Limb (tissue), 2 donors: ENCODE results near the gene CAMK4.
"Not testable (repeated sequence)": the region's sequence is repeated elsewhere in the genome, so short reads cannot be mapped to it uniquely, and the experiment has no call there.

Experiments used
- DNase-seq, 2 donors: peaks; one replicate each; pipeline ENCODE4 v3.0.0-alpha.2; 2016; ENCODE audit errors: extremely low spot score in 2 of 2

CAMK4 gene

DNA sequence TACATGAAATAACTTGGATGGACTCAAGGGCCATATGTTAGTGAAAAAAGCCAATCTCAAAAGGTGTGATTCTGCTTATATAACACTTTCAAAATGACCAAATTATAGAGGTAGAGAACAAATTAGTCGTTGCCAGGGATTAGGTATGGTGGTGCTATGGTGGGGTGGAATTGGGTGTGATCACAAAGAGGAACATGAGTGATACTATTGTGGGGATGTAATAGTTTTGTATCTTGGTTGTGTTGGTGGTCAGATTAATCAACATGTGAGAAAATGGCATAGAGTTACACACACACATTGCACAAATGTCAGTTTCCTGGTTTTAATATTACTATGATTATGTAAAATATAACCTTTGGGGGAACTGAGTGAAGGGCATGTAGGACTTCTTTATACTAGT, 31.9 kb downstream of the CAMK4 start:
- no peak for DNase-seq

- not testable (repeated sequence) for DNase-seq
These were observed 33.4 kb downstream of the CAMK4 start for GRCh38 chr5:111257610-111258009.

DNA sequence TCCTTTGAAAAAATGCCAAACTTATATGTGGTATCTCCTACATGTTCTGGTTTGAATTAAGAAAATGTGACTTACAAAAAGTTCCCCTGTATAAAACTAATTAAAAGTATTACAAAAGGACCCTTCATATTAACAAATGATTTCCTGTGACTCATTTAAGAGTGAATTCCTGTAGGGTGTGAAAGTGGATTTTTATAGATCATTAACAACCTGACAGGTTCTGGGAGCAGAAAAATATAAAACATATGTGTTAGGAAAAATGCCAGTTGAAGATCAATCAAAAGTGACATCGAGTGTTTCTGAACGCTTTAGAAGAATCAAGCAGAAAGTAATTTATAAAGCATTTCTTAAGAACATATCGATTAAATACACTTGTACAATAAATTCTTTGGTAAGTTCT, 35.5 kb downstream of the CAMK4 start:
- DNase-seq = no peak

DNA sequence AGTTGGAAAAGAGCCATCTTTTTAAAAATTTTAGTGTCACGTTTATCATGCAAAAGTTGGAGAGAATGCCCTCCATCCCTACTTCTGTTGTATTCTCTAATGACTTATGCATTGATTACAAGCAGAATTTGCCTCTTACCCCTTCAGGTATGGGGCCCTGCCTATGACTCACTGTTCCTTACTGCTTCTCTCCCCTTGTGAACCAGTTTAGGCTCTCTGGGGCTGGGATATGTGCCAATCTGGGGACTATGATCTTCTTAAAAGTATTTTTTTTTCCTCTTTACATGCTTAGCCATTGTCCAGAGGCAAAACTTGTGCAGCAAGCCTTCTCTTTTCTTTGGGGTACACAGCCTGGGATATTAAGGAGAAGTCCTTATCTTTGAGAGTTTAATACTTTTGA, 37.4 kb downstream of the CAMK4 start:
- no peak for DNase-seq

DNA sequence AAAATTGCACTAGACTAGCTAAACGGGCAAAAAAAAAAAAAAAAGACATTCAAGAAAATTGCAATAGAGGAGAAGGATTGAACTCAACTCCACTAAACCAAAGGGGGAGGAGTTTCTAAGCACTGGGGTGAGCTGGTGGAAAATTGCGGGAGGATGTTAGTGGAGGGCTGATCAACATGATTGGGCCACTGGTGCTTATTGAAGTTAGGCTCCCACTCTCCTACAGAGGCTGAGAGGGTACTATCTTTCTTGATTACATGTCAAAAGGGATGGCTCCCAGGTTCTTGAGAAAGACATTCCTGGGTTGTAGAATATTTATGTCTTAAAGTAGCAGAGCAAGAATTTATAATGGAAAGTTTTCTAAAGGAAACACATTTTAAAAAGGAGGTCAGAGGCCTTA, 38.0 kb downstream of the CAMK4 start:
- DNase-seq = no peak

GRCh38 chr5:111262815-111263214, 38.6 kb downstream of the CAMK4 start:
- no peak for DNase-seq

GRCh38 chr5:111266491-111266890, 42.3 kb downstream of the CAMK4 start:
- no peak for DNase-seq

GRCh38 chr5:111268300-111268699, 44.1 kb downstream of the CAMK4 start:
- no peak for DNase-seq

DNA sequence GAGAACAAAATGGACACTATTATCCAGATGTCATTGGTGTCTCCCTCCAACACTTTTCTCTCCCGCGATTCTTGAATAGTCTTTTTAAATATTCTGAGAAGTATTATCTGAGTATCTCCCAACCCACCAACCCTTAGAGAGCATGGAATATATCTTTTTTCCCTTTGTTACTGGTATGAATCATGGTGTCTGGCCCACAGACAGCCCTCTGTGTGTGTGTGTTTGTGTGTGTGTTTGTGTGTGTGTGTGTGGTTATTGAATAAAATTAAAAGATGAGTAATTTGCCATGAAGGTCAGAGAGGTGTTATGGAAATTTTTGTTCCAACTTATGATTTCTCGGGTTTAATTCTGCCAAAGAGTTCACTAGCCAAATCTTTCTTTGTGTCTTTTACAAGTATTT, 47.7 kb downstream of the CAMK4 start:
- DNase-seq = no peak

DNA sequence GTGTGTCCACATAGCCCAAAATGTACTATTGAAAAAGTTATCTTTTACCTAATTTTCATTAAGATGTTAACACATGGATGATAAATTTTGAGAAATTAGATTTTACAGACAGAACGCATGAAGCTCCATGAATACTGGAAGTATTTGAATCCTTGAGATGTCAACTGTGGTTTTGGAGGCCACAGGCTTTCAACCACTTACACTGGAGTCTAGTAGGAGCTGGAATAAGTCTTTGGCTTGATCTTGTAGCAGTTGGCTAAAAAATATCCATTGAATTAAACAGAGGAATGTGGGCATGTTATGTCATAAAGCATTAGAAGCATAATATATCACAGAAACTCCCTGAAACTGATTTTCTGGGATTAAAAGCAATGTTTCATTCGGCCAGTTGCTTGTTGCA, 52.9 kb downstream of the CAMK4 start:
- no peak for DNase-seq

GRCh38 chr5:111278858-111279504, 54.8 kb downstream of the CAMK4 start:
- DNase-seq = peak; percentile 18 to 61

- DNase-seq = peak in 1 of 2 donors; percentile 13
These were observed 56.2 kb downstream of the CAMK4 start for GRCh38 chr5:111280282-111280951.

- no peak for DNase-seq
These were observed 58.6 kb downstream of the CAMK4 start for GRCh38 chr5:111282798-111283197.

- DNase-seq = no peak
These were observed 60.6 kb downstream of the CAMK4 start for GRCh38 chr5:111284825-111285224.

DNA sequence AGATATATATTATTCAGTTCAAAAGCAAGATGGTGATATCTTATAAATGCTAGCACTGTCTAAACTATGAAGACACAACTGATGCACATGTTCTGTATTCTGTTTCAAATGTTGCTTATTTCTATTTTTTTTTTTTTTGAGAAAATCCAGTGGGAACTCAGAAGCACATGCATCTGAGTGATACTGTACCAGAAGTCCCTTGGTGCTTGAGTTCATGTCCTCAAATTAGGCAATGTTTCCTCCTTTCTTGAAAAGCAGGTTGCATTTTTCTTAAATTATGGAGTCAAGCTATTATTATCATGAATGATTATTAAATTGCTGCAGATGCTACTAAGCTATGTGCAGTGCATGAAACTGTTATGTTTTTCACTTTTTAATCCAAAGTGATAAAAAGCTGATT, 70.4 kb downstream of the CAMK4 start:
- no peak for DNase-seq

- DNase-seq = no peak
These were observed 71.5 kb downstream of the CAMK4 start for GRCh38 chr5:111295649-111296048.

GRCh38 chr5:111296570-111296969, 72.4 kb downstream of the CAMK4 start:
- no peak for DNase-seq

- DNase-seq = no peak
These were observed 74.9 kb downstream of the CAMK4 start for GRCh38 chr5:111299067-111299481.

DNA sequence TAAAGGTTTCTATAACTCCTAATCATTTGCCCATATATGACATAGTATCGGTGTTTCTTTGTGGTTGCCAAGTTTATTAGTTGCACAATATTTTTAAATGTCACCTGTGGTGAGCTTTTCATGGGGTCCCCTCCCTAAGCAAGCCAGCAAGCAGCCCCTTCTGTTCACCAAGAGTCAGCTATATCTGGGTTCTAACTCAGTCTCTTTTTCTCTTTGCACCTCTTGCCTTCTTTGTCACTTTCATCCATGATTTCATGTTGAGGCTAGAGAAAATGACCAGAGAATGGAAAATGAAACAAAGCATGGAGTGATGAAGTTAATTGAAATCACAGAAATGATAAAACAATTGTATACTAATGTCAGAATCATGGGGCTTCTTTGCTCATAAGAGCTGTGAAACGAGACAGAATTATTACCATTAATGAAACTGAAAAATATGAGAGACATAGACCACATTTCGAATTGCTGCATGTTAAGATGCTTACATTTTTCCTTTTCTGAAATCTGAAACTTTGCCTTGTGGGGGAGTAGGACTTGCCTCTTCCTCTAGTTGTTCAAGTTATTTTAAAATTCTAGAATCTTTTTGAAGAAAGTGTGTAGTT, 75.7 kb downstream of the CAMK4 start:
- DNase-seq = no peak

GRCh38 chr5:111301264-111301663, 77.1 kb downstream of the CAMK4 start:
- DNase-seq = no peak

DNA sequence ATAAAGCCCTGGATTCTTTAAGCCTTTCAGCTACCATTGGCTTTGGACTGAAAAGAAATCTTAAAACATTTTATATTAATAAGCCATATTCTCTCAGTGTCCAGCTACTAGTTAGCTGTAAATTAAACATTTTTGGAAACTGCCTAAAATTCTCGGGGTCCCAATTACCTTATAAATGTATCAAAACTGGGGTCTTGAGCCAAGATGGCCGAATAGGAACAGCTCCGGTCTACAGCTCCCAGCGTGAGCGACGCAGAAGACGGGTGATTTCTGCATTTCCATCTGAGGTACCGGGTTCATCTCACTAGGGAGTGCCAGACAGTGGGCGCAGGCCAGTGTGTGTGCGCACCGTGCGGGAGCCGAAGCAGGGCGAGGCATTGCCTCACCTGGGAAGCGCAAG, 77.9 kb downstream of the CAMK4 start:
- not testable (repeated sequence) for DNase-seq

DNA sequence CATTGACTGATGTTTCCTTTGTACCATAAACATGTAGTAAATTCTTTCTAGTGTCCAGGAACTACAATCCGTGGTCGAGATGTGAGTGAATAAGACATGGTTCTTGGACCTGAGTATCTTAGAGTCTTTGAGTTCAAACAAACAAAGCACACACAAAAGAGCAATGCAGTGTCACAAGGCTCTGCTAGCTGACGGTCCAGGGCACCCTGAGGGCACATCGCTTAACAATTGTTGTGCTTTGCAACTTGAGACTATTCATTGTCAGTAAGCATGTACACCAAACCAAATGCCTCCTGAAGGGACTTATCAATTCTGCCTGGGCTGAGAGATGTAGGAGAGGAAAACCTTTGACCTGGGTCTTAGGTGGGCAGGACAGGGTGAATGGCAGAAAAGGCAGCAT, 84.8 kb downstream of the CAMK4 start:
- no peak for DNase-seq

- DNase-seq = no peak
These were observed 85.2 kb downstream of the CAMK4 start for GRCh38 chr5:111309384-111309783.
